Activated CD8-positive, alpha-beta memory T cell treated with anti-CD3 and anti-CD28 coated beads, Interleukin-2, amount 50 U/mL, for 24 hours (primary cell): ENCODE results near the gene FGFBP1.
"Not testable (repeated sequence)": the region's sequence is repeated elsewhere in the genome, so short reads cannot be mapped to it uniquely, and the experiment has no call there.

Source experiments
- DNase-seq: peaks from one replicate; pipeline ENCODE4 v3.0.0-alpha.2; 2020; ENCODE audit errors: extremely low read depth

FGFBP1 gene

GRCh38 chr4:15945516-15945915 is 7.0 kb upstream of the FGFBP1 start:
- DNase-seq, result no peak

- no peak for DNase-seq
These were observed 6.4 kb upstream of the FGFBP1 start for GRCh38 chr4:15944895-15945294.

GRCh38 chr4:15942283-15942682 is 3.7 kb upstream of the FGFBP1 start:
- DNase-seq, result no peak

DNA sequence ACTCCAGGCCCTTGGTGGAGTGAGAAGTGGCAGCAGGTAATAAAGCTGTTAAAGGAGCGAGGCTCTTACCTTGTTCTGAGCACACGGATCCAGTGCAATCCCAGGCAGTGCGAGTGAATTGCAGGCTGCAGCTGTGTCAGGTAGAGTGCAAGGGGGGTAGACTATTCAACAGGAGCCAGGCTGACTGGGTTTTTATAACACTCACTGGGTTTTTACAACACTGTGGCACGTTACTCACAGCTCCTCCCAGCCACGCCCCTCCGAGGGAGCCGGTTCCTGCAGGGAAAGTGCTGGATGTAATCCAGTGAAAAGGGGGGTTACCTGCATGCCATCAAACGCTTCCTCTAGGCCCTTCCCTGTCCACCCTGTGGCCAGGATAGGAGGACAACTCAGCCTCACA is 358 bp downstream of the FGFBP1 start:
- DNase-seq, result no peak

- DNase-seq, result no peak
These were observed 2.0 kb downstream of the FGFBP1 start for GRCh38 chr4:15936495-15936894.

DNA sequence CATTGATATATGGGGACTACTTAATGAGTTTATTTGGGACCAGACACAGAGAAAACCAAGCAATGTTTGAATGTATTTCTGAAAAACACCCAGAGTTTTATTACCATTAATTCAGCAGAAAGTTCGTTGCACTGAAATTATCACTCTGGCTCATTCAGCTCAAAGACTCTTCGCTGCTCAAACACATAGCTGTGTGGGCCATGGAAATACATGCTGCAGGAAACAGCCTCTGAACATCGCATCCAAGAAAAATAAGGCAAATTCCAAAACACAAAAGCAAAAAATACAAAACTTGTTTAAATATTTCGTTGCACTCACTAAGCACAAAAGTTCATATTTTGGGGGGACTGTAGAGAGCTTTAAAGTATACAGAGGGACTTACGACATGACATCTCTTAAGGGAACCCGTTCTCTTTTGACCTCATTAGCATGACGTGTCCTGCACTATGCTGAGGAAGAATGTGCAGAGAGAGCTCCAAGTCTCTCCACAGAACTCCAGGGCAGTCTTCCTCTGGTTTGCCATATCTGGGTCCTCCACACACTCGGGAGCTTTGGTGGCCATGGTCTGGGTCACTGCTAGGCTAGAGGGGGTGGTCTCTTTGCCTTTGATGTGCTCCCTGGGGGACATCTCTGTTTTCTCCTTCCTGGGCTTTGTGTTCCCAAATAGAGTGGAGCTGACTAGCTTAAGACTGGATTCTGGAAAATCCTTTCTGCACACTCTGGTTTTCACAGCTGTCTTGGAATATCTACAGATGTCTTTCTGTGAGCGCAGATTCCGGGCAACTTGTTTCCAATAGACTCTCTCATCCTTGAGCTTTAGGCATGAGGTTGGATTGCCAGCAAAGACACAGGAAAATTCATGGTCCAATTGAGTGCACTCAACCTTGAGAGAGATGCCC is 2.8 kb downstream of the FGFBP1 start:
- no peak for DNase-seq

GRCh38 chr4:15934259-15934658 is 4.3 kb downstream of the FGFBP1 start:
- no peak for DNase-seq

DNA sequence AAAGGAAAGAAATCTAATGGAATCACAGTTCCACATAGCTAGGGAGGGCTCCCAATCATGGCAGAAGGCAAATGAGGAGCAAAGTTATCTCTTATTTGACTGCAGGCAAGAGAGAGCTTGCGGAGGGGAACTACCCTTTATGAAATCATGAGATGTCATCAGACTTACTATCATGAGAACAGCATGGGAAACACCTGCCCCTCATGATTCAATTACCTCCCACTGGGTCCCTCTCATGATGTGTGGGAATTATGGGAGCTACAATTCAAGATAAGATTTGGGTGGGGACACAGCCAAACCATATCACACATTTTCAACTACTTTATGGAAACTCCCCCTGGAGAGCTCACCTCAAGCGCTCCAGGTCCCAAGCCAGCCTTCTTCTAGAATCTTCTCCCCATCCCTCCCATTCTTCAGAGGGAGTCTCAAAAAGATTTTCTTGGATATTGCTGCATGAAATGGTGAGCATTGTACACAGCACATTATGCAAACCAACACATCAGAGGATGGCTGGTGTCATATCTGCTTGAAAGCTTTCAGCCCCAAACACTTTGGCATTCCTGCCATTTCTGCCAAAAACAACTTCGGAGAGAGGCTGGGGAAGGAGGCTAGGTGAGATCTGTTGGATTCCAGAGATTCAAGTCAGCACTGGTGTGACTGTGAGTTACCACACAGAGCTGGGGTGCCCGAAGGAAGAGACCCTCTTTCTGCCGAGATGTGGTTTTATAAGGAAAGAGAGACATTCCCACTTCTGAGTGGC is 6.9 kb downstream of the FGFBP1 start:
- no peak for DNase-seq

DNA sequence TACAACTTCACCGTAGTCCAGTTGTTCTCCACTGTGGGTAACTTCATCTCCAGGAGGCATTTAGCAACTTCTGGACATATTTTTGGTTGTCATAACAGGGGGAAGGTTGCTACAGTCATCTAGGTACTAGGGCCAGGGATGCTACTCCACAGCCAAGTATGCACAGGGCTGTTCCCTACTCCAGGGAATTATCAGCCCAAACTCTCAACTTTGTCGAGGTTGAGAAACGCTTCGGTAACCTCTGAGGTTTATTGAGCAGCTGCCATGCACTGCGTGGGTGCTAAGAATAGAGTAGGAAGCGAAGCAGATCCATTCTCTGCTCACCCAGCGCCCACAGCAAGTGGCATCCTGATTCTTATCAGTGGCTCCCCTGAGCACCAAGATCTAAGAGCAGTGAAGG is 8.2 kb downstream of the FGFBP1 start:
- DNase-seq, result no peak

DNA sequence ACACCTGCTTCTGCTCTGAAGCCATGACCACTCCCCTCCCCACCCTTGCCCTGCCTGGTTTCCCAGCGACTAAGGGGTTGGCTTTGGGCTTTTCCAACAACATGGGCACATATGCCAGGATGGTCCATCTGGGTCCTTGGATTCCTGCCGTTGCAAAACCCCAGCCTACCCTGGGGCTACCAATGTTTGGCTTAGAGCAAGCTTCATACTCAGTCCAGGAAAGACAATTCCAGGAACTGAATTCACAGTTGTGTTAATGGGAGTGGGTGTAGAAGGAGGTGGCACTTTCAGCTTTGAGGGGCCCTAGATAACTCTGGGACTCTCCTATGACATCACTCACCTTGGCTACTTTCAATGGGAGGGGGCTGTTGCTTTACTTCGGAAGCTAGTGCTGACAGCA is 9.0 kb downstream of the FGFBP1 start:
- no peak for DNase-seq

- DNase-seq, result no peak
These were observed 9.7 kb downstream of the FGFBP1 start for GRCh38 chr4:15928883-15929282.

- DNase-seq, result no peak
These were observed 12.1 kb downstream of the FGFBP1 start for GRCh38 chr4:15926486-15926885.

- no peak for DNase-seq
These were observed 12.7 kb downstream of the FGFBP1 start for GRCh38 chr4:15925830-15926229.

DNA sequence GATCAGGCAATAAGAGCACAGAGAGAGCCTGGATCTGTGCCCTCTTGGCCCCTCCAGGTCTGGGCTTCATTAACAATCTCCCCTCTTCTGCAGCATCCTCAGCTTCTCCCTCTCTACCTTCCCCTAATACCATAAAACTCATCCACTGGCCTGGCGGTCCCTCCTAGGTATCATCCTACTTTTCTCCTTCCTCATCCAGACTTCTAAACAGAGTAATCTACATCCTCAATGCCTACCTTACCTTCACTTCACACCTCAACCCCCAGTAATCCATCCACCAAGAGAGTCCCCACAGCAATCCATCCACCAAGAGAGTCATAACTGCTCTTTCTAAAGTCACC is 17.0 kb downstream of the FGFBP1 start:
- no peak for DNase-seq

DNA sequence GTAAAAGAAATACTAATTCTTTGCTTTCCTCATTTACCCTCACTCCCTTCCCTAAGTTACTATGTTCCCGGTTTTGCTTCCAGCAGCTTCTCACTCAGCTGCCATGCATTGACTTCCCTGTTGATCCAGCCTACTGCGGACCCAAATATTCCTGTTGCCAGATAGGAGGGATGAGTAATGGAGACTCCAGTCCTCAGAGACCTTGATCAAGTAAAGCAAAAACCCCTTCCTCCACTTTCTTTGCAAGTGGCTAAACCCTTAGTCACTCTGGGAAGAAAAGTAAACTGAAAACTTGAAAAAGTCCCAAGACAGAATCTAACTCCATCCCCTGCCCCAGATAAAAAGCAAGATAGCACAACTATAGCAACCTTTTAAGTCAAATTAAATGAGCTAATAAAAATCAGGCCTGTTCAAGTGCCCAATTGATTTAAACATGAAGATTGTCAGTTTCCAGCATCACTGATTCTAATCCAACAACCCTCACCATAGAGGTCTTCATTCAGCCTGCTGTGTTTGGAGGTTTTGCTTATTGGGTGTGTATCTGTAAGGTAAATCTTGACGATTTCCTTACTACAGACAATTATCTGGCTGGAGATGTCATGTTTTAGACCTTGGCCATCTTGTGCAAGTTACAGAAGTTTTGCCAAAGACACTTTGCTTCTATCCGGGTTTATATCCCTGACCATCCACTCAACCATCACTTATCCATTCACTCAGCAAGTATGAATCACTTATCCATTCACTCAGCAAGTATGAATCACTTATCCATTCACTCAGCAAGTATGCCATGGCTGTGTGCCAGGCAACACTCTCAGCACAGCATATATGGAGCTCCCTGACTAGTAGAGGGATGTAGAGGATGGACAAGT is 17.6 kb downstream of the FGFBP1 start:
- DNase-seq, result no peak

DNA sequence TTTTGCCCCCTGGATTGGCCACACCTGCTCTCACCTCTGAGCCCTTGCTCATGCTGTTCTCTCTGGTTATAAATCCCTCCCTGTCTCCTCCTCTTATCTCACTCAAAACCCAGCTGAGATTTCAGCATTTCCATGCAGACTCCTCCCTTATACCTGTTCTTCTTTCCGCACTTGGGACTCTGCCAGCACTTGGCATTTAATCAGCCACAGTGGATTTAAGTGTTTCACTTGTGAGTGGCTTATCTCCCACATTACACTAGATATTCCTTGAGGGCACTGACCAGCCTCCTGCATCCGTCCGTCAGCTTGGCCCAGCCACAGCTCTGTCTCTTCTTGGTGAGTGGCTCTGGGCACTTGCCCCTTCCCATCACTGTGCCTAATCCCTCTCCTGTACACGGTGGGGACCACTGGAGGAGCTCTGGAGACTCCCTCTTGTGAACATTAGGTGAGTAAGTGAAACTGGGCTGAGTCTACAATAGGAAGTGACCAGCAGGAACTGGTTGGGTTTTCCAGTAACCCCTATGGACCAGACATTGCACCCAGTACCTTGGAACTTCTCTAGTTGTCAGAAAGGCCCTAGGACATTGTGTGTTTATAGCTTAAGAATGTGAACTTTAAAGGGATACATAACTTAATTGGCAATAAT is 19.9 kb downstream of the FGFBP1 start:
- no peak for DNase-seq

DNA sequence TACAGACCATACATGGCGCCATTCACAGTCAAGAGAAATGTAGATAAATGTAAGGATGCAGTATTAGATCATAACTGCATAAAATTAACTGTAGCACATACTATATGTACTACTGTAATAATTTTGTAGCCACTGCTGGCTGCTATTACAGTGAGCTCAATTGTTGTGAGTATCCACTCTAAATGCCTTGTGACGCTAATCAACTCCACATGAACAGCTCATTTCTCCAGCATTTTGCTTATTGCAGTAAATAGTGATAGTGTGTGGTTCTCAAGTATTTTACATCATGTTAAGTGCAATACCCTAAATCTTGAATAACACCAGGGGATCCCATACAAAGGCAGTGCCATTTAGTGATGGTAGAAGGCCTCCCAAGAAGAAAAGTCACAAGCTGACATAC is 21.2 kb downstream of the FGFBP1 start:
- no peak for DNase-seq

GRCh38 chr4:15916358-15916757 is 22.2 kb downstream of the FGFBP1 start:
- not testable (repeated sequence) for DNase-seq

DNA sequence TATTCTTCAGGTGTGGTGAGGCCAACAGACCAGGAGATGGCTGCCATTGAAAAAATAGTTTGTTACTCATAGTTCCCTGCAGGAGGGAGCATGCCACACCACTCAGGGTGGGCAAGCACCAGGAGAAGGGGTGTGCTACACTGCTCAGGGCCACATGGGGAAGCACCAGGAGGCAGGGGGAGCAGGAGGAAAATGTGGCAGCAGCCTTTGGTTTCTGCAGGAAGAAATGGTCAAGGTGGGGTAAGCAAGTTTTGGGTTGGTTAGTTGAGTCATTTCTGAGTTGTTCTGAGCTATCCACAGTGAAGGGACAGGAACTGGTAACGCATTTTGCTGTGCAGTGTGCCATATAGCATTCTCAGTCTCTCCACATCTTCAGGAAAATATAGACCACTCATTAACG is 23.8 kb downstream of the FGFBP1 start:
- DNase-seq, result no peak

DNA sequence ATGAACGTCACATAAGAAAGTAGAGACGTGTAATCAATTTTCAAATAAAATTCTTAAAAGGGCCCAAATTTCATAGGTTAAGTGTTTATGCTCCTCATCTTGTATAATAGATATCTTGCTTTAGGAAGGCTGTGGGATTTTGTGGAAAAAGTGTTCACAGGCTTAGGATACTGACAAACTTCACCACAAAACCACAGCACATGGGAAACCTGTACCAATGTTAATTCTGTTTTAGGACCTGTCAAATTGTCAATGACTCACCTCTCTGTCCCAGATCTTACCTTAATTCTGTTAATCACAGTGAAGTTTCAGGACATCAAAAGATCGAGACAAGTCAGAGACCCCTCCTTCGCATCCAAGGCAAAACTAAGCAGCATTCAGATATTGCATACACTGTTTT is 24.2 kb downstream of the FGFBP1 start:
- DNase-seq, result no peak

DNA sequence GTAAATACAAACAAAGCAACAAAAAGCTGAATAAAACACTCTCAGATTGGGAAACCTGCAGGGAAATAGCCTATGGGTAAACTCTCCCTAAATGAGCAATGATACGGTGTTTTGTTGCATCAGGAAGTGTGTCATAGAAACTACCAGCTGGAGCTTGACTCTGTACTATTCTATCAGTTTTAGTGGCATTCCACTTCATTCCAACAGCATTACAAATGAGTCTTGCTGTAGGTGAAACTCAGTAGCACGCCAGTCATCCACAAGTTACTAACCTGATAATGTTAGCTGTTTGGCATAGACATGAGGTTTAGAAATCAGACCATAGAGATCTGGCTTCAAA is 24.9 kb downstream of the FGFBP1 start:
- no peak for DNase-seq
